ENCODE results near the gene MGAT1.

DNA sequence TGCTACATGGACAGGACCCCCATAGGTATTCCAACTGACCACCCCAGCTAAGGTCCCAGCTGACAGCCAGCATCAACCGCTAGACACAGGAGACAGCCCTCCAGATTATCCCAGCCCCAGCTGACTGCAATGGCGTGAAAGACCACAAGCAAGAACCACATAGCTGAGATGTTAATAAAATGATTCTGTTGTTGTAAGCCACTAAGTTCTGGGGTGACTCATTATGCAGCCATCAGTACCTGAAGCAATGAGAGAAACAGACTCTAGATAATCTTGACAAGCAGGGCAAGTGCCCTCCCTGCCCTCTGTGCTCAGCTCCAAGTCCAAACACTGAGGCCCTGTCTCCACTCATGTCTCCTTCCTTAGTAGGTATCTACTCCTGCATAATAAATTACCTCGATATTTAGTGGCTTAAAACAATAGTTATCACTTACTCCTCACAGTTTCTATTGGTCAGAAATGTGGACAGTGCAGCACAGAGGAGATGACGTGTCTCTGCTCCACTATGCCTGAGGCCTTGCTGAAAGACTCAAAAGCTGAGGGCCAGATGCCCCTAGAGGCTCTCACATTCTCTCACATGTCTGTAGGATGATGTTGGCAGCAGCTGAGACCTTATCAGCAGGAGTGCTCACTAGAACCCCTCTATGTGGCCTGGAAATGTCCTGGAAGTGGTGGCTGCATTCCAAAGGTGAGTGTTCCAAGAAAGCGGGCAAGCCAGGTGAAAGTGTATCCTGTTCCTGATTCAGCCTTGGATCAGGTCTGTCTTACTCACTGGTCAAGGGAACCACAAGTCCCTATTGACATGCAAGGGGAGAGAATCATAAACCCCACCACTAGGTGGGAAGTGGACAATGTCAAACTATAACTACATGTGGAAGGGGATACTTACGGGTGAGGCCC lies 2.5 kb downstream of the MGAT1 start:
- TF ChIP-seq STAT1 (IDR thresholded peaks at IDR 0.05; ENCODE audit: unreplicated experiment) = no peak
- no peak for TF ChIP-seq EZH2 (IDR thresholded peaks at IDR 0.05; ENCODE audit: low read depth, unreplicated experiment)
- TF ChIP-seq, protein P1, sequence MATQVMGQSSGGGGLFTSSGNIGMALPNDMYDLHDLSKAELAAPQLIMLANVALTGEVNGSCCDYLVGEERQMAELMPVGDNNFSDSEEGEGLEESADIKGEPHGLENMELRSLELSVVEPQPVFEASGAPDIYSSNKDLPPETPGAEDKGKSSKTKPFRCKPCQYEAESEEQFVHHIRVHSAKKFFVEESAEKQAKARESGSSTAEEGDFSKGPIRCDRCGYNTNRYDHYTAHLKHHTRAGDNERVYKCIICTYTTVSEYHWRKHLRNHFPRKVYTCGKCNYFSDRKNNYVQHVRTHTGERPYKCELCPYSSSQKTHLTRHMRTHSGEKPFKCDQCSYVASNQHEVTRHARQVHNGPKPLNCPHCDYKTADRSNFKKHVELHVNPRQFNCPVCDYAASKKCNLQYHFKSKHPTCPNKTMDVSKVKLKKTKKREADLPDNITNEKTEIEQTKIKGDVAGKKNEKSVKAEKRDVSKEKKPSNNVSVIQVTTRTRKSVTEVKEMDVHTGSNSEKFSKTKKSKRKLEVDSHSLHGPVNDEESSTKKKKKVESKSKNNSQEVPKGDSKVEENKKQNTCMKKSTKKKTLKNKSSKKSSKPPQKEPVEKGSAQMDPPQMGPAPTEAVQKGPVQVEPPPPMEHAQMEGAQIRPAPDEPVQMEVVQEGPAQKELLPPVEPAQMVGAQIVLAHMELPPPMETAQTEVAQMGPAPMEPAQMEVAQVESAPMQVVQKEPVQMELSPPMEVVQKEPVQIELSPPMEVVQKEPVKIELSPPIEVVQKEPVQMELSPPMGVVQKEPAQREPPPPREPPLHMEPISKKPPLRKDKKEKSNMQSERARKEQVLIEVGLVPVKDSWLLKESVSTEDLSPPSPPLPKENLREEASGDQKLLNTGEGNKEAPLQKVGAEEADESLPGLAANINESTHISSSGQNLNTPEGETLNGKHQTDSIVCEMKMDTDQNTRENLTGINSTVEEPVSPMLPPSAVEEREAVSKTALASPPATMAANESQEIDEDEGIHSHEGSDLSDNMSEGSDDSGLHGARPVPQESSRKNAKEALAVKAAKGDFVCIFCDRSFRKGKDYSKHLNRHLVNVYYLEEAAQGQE (IDR thresholded peaks at IDR 0.05; ENCODE audit: unreplicated experiment) = no peak
- no peak for TF ChIP-seq ZNF114 (CRISPR knock-in tag; IDR thresholded peaks at IDR 0.05)
- TF ChIP-seq, protein P2, sequence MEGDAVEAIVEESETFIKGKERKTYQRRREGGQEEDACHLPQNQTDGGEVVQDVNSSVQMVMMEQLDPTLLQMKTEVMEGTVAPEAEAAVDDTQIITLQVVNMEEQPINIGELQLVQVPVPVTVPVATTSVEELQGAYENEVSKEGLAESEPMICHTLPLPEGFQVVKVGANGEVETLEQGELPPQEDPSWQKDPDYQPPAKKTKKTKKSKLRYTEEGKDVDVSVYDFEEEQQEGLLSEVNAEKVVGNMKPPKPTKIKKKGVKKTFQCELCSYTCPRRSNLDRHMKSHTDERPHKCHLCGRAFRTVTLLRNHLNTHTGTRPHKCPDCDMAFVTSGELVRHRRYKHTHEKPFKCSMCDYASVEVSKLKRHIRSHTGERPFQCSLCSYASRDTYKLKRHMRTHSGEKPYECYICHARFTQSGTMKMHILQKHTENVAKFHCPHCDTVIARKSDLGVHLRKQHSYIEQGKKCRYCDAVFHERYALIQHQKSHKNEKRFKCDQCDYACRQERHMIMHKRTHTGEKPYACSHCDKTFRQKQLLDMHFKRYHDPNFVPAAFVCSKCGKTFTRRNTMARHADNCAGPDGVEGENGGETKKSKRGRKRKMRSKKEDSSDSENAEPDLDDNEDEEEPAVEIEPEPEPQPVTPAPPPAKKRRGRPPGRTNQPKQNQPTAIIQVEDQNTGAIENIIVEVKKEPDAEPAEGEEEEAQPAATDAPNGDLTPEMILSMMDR (conservative IDR thresholded peaks at IDR 0.05; ENCODE audit: low read depth in 2 of 2) = no peak
